ENCODE measurements around the gene NRP1. TPM values are rescaled to one million over a fixed set of nuclear protein-coding genes. Genes with fewer than 3 reads are reported as not detected.
A peak's percentile ranks its signal among the peaks of the same experiment; 100 is the strongest.
"Not testable (repeated sequence)": the region's sequence is repeated elsewhere in the genome, so short reads cannot be mapped to it uniquely, and the experiment has no call there.

The NRP1 gene
- total RNA-seq, 1 donor = 173 TPM

DNA sequence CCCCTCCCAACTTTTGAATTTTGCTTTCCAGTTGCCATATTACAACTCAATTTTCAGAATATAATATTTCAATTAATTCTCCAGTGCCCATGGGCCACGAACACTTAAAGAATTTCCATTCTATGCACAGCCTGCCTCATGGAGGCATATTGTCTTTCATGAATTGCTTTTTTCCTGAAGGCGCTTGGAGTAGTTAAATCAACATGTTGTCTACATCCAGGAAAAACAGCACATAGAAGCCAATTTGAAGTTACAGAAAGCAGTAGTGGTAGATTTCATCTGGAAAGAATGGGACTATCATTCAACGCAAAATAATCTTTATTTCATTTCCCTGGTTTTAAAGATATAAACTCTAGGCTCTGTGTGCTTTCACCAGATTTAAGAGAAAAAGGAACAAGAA, 106.0 kb downstream of the NRP1 start:
- H2AFZ ChIP-seq (ENCODE audit: low read length) = no peak overlapping the region
- H3K9me3 ChIP-seq (ENCODE audit: low read depth, low read length) = no peaks in the 10 kb centered on the region
- H3K36me3 ChIP-seq (ENCODE audit: insufficient read depth, low read length) = peaks cover 50% of the 10 kb centered on the region
- TF ChIP-seq, protein P1, sequence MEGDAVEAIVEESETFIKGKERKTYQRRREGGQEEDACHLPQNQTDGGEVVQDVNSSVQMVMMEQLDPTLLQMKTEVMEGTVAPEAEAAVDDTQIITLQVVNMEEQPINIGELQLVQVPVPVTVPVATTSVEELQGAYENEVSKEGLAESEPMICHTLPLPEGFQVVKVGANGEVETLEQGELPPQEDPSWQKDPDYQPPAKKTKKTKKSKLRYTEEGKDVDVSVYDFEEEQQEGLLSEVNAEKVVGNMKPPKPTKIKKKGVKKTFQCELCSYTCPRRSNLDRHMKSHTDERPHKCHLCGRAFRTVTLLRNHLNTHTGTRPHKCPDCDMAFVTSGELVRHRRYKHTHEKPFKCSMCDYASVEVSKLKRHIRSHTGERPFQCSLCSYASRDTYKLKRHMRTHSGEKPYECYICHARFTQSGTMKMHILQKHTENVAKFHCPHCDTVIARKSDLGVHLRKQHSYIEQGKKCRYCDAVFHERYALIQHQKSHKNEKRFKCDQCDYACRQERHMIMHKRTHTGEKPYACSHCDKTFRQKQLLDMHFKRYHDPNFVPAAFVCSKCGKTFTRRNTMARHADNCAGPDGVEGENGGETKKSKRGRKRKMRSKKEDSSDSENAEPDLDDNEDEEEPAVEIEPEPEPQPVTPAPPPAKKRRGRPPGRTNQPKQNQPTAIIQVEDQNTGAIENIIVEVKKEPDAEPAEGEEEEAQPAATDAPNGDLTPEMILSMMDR (IDR thresholded peaks at IDR 0.05; ENCODE audit: extremely low read depth, low read depth, low read length) = no peak
- H3K4me3 ChIP-seq (ENCODE audit: insufficient read depth, low read length) = no peak overlapping the region
- peaks cover 40% of the 10 kb centered on the region for H3K79me2 ChIP-seq (ENCODE audit: insufficient read depth, low read length)
- H3K4me2 ChIP-seq (ENCODE audit: insufficient read depth, low read length) = no peak overlapping the region
- no peak for DNase-seq (ENCODE audit: insufficient read length, low spot score, missing footprints)
- no peaks in the 10 kb centered on the region for H3K27me3 ChIP-seq (ENCODE audit: insufficient read depth, low read length)
- H3K4me1 ChIP-seq (ENCODE audit: insufficient read depth, low read length) = peaks cover 42% of the 10 kb centered on the region
- peak overlapping the region; percentile 41 for H3K27ac ChIP-seq (ENCODE audit: low read depth, low read length)
- no peaks in the 10 kb centered on the region for H4K20me1 ChIP-seq (ENCODE audit: insufficient read depth, low read length)

DNA sequence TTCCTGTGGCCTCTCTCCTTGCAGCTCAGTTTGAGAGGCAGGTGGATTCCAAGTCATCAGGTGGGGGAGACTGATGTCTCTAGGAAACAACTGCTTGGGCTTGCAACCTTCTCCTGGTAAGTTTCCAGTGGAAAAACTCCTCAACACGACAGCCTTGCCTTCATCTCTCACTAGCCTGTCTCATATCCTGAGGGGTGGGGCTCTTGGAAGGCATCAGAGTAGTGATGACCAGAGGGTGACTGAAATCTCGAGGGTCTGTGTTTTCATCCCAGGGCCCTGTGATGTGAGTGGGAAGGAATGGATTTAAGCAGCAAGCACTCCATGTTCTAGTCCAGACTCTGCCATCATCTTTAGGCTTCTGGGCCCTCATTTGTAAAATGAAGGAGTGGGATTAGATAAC, 107.0 kb downstream of the NRP1 start:
- TF ChIP-seq, protein P1 (IDR thresholded peaks at IDR 0.05; ENCODE audit: extremely low read depth, low read depth, low read length) = no peak
- DNase-seq (ENCODE audit: insufficient read length, low spot score, missing footprints) = peak; percentile 52
- no peaks in the 10 kb centered on the region for H4K20me1 ChIP-seq (ENCODE audit: insufficient read depth, low read length)
- peak overlapping the region; percentile 41 for H3K27ac ChIP-seq (ENCODE audit: low read depth, low read length)
- peaks cover 37% of the 10 kb centered on the region for H3K79me2 ChIP-seq (ENCODE audit: insufficient read depth, low read length)
- H3K27me3 ChIP-seq (ENCODE audit: insufficient read depth, low read length) = no peaks in the 10 kb centered on the region
- H2AFZ ChIP-seq (ENCODE audit: low read length) = no peak overlapping the region
- H3K4me1 ChIP-seq (ENCODE audit: insufficient read depth, low read length) = peaks cover 42% of the 10 kb centered on the region
- no peaks in the 10 kb centered on the region for H3K9me3 ChIP-seq (ENCODE audit: low read depth, low read length)
- H3K4me3 ChIP-seq (ENCODE audit: insufficient read depth, low read length) = no peak overlapping the region
- no peak overlapping the region for H3K4me2 ChIP-seq (ENCODE audit: insufficient read depth, low read length)
- H3K36me3 ChIP-seq (ENCODE audit: insufficient read depth, low read length) = peaks cover 54% of the 10 kb centered on the region

- no peaks in the 10 kb centered on the region for H3K9me3 ChIP-seq (ENCODE audit: low read depth, low read length)
- H4K20me1 ChIP-seq (ENCODE audit: insufficient read depth, low read length) = no peaks in the 10 kb centered on the region
- no peaks in the 10 kb centered on the region for H3K27me3 ChIP-seq (ENCODE audit: insufficient read depth, low read length)
- no peak overlapping the region for H3K4me3 ChIP-seq (ENCODE audit: insufficient read depth, low read length)
- peaks cover 27% of the 10 kb centered on the region for H3K79me2 ChIP-seq (ENCODE audit: insufficient read depth, low read length)
- H3K36me3 ChIP-seq (ENCODE audit: insufficient read depth, low read length) = peaks cover 79% of the 10 kb centered on the region
- no peak for DNase-seq (ENCODE audit: insufficient read length, low spot score, missing footprints)
- H2AFZ ChIP-seq (ENCODE audit: low read length) = no peak overlapping the region
- H3K27ac ChIP-seq (ENCODE audit: low read depth, low read length) = peak overlapping the region; percentile 72
- TF ChIP-seq, protein P1 (IDR thresholded peaks at IDR 0.05; ENCODE audit: extremely low read depth, low read depth, low read length) = no peak
- H3K4me2 ChIP-seq (ENCODE audit: insufficient read depth, low read length) = no peak overlapping the region
- peaks cover 30% of the 10 kb centered on the region for H3K4me1 ChIP-seq (ENCODE audit: insufficient read depth, low read length)
Observed at GRCh38 chr10:33224251-33224965, 110.1 kb downstream of the NRP1 start.

DNA sequence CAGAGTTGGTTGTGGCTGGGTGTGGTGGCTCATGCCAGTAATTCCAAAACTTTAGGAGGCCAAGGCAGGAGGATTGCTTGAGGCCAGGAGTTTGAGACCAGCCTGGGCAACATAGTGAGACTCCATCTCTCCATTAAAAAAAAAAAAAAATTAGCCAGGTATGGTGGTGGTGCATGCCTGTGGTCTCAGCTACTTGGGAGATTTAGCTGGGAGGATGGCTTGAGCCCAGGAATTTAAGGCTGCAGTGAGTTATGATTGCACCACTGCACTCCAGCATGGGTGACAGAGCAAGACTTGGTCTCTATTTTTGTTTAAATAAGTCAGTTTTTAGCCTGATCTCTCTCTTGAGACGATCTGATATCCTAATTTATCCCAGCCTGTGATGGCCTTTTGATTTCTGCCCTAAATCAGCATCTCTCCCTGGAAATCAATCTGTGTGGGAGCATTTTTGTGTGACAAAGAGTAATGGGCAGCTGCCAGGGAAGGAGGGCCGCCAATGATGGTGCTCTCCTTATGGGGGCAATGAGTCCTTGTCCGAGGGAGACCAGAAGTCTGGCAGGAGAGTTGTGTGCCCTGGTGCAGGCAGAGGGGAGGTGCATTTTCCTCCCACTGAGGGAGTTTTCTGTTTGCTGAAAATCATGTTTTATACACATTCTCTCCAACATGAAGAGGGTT, 111.0 kb downstream of the NRP1 start:
- no peaks in the 10 kb centered on the region for H3K9me3 ChIP-seq (ENCODE audit: low read depth, low read length)
- DNase-seq (ENCODE audit: insufficient read length, low spot score, missing footprints) = no peak

GRCh38 chr10:33222304-33222703, 112.2 kb downstream of the NRP1 start:
- not testable (repeated sequence) for H3K4me2 ChIP-seq (ENCODE audit: insufficient read depth, low read length); DNase-seq (ENCODE audit: insufficient read length, low spot score, missing footprints); H3K27me3 ChIP-seq (ENCODE audit: insufficient read depth, low read length); H4K20me1 ChIP-seq (ENCODE audit: insufficient read depth, low read length); H3K9me3 ChIP-seq (ENCODE audit: low read depth, low read length); H2AFZ ChIP-seq (ENCODE audit: low read length); H3K4me3 ChIP-seq (ENCODE audit: insufficient read depth, low read length)
- Histone ChIP-seq H3K36me3 (ENCODE audit: insufficient read depth, low read length) (peaks cover 81% of the 10 kb centered on the region), H3K79me2 (ENCODE audit: insufficient read depth, low read length) (peaks cover 17% of the 10 kb centered on the region), H3K4me1 (ENCODE audit: insufficient read depth, low read length) (peaks cover 26% of the 10 kb centered on the region), H3K27ac (ENCODE audit: low read depth, low read length) (peak overlapping the region; percentile 72)

More for the DNA sequence above, 111.0 kb downstream of the NRP1 start:
- peak overlapping the region; percentile 72 for H3K27ac ChIP-seq (ENCODE audit: low read depth, low read length)
- H4K20me1 ChIP-seq (ENCODE audit: insufficient read depth, low read length) = no peaks in the 10 kb centered on the region
- no peak overlapping the region for H2AFZ ChIP-seq (ENCODE audit: low read length)
- H3K4me3 ChIP-seq (ENCODE audit: insufficient read depth, low read length) = no peak overlapping the region
- no peak overlapping the region for H3K4me2 ChIP-seq (ENCODE audit: insufficient read depth, low read length)
- TF ChIP-seq, protein P1 (IDR thresholded peaks at IDR 0.05; ENCODE audit: extremely low read depth, low read depth, low read length) = no peak
- peaks cover 20% of the 10 kb centered on the region for H3K79me2 ChIP-seq (ENCODE audit: insufficient read depth, low read length)
- H3K36me3 ChIP-seq (ENCODE audit: insufficient read depth, low read length) = peaks cover 85% of the 10 kb centered on the region
- peaks cover 26% of the 10 kb centered on the region for H3K4me1 ChIP-seq (ENCODE audit: insufficient read depth, low read length)
- H3K27me3 ChIP-seq (ENCODE audit: insufficient read depth, low read length) = no peaks in the 10 kb centered on the region
